HUES48 (cell line): ENCODE measurements around the gene ALDOA.
"Not testable (repeated sequence)": the region's sequence is repeated elsewhere in the genome, so short reads cannot be mapped to it uniquely, and the experiment has no call there.

Experiments
- H3K27ac ChIP-seq: one replicate; pipeline ENCODE4 v1.7.0; 2013; ENCODE audit warnings: low read depth, low read length, inconsistent platforms
- H3K27me3 ChIP-seq: 2 replicates; pipeline ENCODE4 v1.6.1; 2013; ENCODE audit warnings: mild to moderate bottlenecking, low read length; ENCODE audit not compliant: control insufficient read depth, insufficient read depth
- H3K36me3 ChIP-seq: 2 replicates; pipeline ENCODE4 v1.6.1; 2013; ENCODE audit warnings: low read length; ENCODE audit not compliant: control insufficient read depth, insufficient read depth
- H3K4me1 ChIP-seq: 2 replicates; pipeline ENCODE4 v1.6.1; 2013; ENCODE audit warnings: mild to moderate bottlenecking, low read length; ENCODE audit not compliant: control insufficient read depth, insufficient read depth
- H3K4me3 ChIP-seq: 2 replicates; pipeline ENCODE4 v1.5.1; 2013; ENCODE audit warnings: mild to moderate bottlenecking, low read depth, low read length
- H3K9ac ChIP-seq: 2 replicates; pipeline ENCODE4 v1.6.1; 2013; ENCODE audit warnings: mild to moderate bottlenecking, low read depth, low read length, moderate library complexity
- H3K9me3 ChIP-seq: 2 replicates; pipeline ENCODE4 v1.6.1; 2013; ENCODE audit warnings: low read length; ENCODE audit not compliant: control insufficient read depth, insufficient read depth

The ALDOA gene

GRCh38 chr16:30113031-30113710 lies 47.6 kb downstream of the ALDOA start, which contains the start of gene GDPD3:
Gene GDPD3 (minus strand): TSS chr16:30113537. CDS start chr16:30113478, 59 bp downstream.
- H3K27ac ChIP-seq: no peak within 1 kb of the TSS
- no peaks in the 10 kb centered on the region for H3K4me1 ChIP-seq
- no peak within 1 kb of the TSS for H3K9ac ChIP-seq
- peaks cover 17% of the 10 kb centered on the region for H3K36me3 ChIP-seq
- no peaks in the 10 kb centered on the region for H3K27me3 ChIP-seq
- H3K4me3 ChIP-seq: no peak within 1 kb of the TSS
- H3K9me3 ChIP-seq: no peaks in the 10 kb centered on the region

DNA sequence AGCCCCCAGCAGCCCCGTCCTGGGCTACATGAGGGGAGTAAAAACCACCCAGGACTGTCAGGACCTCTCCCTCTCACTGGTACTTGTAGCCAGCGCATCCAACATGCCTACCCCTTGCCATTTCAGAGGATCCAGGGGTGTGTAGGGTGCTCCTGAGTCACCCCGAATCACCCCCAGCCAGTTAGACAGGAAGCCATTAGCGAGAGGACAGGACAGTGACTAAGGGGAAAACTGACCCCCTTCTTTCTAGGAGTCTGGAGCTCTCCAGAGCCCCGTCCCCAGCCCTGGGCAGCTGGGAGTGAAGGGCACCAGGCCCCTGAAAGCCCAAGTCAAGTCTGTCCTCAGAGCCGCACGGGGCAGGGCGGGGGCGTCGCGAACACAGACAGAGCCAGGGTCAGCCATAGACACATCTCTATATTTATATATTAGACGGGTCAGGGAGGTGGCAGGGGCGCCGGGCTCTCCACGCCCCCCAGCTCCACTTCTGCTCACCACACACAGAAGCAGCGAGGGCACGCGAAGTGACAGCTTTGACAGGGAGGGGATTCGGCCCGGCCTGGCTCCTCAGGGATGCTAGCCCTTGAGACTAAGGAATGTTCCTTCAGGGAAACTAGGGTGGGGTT lies 48.3 kb downstream of the ALDOA start:
- Histone ChIP-seq H3K27ac (no peak overlapping the region), H3K27me3 (no peaks in the 10 kb centered on the region), H3K36me3 (peaks cover 17% of the 10 kb centered on the region)

DNA sequence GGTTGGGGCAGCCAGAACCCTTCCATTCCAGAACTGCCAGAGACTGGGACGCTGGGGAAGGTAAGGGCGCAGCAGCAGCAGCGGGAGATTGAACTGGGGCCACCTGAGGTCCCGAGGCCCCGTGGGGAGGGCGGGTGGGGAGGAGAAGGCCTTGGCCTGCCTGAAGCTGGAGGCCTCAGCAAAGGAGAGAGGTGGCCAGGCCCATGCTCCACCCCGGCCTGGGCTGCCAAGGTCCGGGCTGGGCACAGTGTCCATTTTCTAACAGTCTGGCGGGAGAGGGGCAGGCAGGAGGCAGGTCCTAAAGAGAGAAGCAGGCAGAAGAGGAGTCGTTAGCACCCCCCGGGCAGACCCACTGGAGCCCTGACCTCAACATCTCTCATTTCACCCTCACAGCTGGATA lies 48.9 kb downstream of the ALDOA start:
- H3K9ac ChIP-seq: no peak overlapping the region
- peaks cover 19% of the 10 kb centered on the region for H3K36me3 ChIP-seq
- no peak overlapping the region for H3K27ac ChIP-seq
- H3K4me3 ChIP-seq: no peak overlapping the region
- H3K4me1 ChIP-seq: no peaks in the 10 kb centered on the region
- H3K27me3 ChIP-seq: no peaks in the 10 kb centered on the region
- H3K9me3 ChIP-seq: no peaks in the 10 kb centered on the region

More for the DNA sequence above, 48.3 kb downstream of the ALDOA start:
- Histone ChIP-seq H3K9ac (no peak overlapping the region), H3K9me3 (no peaks in the 10 kb centered on the region), H3K4me3 (no peak overlapping the region), H3K4me1 (no peaks in the 10 kb centered on the region)

DNA sequence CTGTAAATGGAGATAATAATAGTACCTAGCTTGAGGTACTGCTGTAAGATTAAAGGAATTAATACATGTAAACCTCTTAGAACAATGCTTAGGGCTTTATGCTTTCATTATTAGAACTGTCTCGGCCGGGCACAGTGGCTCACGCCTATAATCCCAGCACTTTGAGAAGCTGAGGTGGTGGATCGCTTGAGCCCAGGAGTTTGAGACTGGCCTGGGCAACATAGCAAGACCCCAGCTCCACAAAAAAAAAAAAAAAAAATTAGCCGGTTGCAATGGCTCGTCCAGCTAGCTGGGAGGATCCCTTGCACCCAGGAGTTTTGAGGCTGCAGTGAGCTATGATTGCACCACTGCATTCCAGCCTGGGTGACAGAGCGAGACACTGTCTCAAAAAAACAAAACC lies 49.3 kb downstream of the ALDOA start:
- not testable (repeated sequence) for H3K4me3 ChIP-seq, H3K27ac ChIP-seq, H3K4me1 ChIP-seq, H3K9ac ChIP-seq, H3K9me3 ChIP-seq, H3K27me3 ChIP-seq
- peaks cover 23% of the 10 kb centered on the region for H3K36me3 ChIP-seq

DNA sequence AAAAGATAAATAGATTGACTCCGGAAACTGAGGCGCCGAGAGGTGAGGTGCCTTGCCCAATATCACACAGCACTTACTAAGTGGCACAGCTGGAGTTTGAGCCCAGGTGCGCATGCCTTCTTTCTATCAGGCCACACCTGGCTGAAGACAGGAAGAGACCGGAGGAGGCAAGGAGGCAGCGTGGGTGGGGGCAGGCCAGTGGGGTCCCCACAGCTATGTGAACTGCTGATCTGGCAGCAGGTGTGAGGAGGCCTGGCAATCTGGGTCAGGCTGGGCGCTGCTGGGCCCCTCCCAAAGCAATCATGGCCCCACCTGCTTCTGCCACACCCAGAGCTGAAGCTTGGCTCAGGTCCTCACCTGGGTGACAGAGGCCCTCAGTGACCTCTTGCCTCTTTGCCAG lies 49.7 kb downstream of the ALDOA start:
- Histone ChIP-seq H3K36me3 (peaks cover 23% of the 10 kb centered on the region), H3K9ac (no peak overlapping the region), H3K27me3 (no peaks in the 10 kb centered on the region), H3K4me3 (no peak overlapping the region), H3K9me3 (no peaks in the 10 kb centered on the region), H3K27ac (no peak overlapping the region), H3K4me1 (no peaks in the 10 kb centered on the region)

GRCh38 chr16:30116291-30117207 lies 51.0 kb downstream of the ALDOA start:
- Histone ChIP-seq H3K4me1 (no peaks in the 10 kb centered on the region), H3K27ac (no peak overlapping the region), H3K9ac (no peak overlapping the region), H3K36me3 (peaks cover 23% of the 10 kb centered on the region), H3K9me3 (no peaks in the 10 kb centered on the region), H3K4me3 (no peak overlapping the region), H3K27me3 (no peaks in the 10 kb centered on the region)

DNA sequence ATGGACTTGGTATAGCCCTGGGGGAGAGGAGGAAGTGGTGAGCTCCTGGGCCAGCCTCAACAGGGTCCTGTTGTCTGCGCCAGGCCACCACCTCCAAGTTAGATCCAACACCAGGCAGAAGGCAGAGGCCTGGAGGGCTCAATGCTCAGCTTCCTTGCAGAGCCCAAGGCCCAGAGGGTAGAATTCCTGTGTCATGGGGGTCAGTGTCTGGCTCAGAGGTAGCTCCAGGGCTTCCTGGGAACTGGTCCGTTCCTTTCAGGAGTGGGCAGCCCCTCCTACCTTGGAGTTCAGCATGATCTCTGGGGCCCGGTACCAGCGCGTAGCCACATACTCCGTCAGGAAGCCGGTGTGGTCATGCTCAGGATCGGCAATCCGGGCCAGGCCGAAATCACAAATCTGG lies 52.2 kb downstream of the ALDOA start:
- H3K9me3 ChIP-seq: no peaks in the 10 kb centered on the region
- H3K4me3 ChIP-seq: no peak overlapping the region
- H3K36me3 ChIP-seq: peaks cover 23% of the 10 kb centered on the region
- H3K27ac ChIP-seq: no peak overlapping the region
- H3K4me1 ChIP-seq: peaks cover 5% of the 10 kb centered on the region; the same call in 1 of the 2 replicates
- H3K27me3 ChIP-seq: no peaks in the 10 kb centered on the region
- H3K9ac ChIP-seq: no peak overlapping the region

GRCh38 chr16:30119428-30119827 lies 53.9 kb downstream of the ALDOA start:
- Histone ChIP-seq H3K27ac (no peak overlapping the region), H3K4me1 (peaks cover 5% of the 10 kb centered on the region; the same call in 1 of the 2 replicates), H3K9ac (no peak overlapping the region), H3K36me3 (peaks cover 23% of the 10 kb centered on the region), H3K27me3 (no peaks in the 10 kb centered on the region), H3K9me3 (no peaks in the 10 kb centered on the region), H3K4me3 (no peak overlapping the region)
